ENCODE measurements around the gene AGTRAP. TPM values are rescaled to one million over a fixed set of nuclear protein-coding genes. Genes with fewer than 3 reads are reported as not detected.
A peak's percentile ranks its signal among the peaks of the same experiment; 100 is the strongest.

The AGTRAP gene
- total and polyA plus RNA-seq, 9 of the 15 experiments (the other 6 are each of a cell fraction or from before 2014, with no cell fraction given): 26.8 to 105 (median 57.5) TPM

- TF ChIP-seq ZNF592 (IDR thresholded peaks at IDR 0.05) (0 out of 2 replicates have a peak, but pooled peaks have one; percentile 28), PHF20 (IDR thresholded peaks at IDR 0.05; ENCODE audit: partially characterized antibody) (peak; percentile 9), JUND (IDR thresholded peaks at IDR 0.05; ENCODE audit: borderline replicate concordance, low read depth, low read length) (no peak), JUND (tag; IDR thresholded peaks at IDR 0.05; ENCODE audit: borderline replicate concordance, low read depth, low read length) (no peak), ZKSCAN3 (CRISPR knock-in tag; IDR thresholded peaks at IDR 0.05) (no peak), HDAC1 (IDR thresholded peaks at IDR 0.05) (peak in 1 of 2 experiments; percentile 52; a peak in 1 of 4 replicates), ETV5 (CRISPR knock-in tag; IDR thresholded peaks at IDR 0.05; ENCODE audit: low read depth) (no peak), NFIC (IDR thresholded peaks at IDR 0.05) (0 out of 2 replicates have a peak, but pooled peaks have one; percentile 10), YY1 (IDR thresholded peaks at IDR 0.05; ENCODE audit: borderline replicate concordance in 1 of 3, control insufficient read depth in 1 of 3, extremely low read depth in 1 of 3, insufficient read depth in 3 of 3, insufficient read length in 1 of 3, insufficient replicate concordance in 2 of 3, low read depth in 1 of 3, low read length in 2 of 3) (no peak), CHD4 (IDR thresholded peaks at IDR 0.05; ENCODE audit: insufficient read depth, insufficient replicate concordance, low read depth, low read length, poor library complexity, severe bottlenecking) (no peak), NR2F6 (CRISPR knock-in tag; IDR thresholded peaks at IDR 0.05) (no peak), ARID3B (CRISPR knock-in tag; IDR thresholded peaks at IDR 0.05; ENCODE audit: borderline replicate concordance) (no peak), E2F6 (IDR thresholded peaks at IDR 0.05; ENCODE audit: borderline replicate concordance in 1 of 2, extremely low read depth in 1 of 2, insufficient read depth in 1 of 2, insufficient read length in 1 of 2, low read depth in 1 of 2, low read length in 1 of 2, poor library complexity in 1 of 2, severe bottlenecking in 1 of 2) (peak in 1 of 2 experiments; percentile 44), HIVEP1 (CRISPR knock-in tag; IDR thresholded peaks at IDR 0.05) (no peak), GTF2F1 (IDR thresholded peaks at IDR 0.05; ENCODE audit: low read depth, low read length) (no peak), ZNF766 (CRISPR knock-in tag; conservative IDR thresholded peaks at IDR 0.05) (no peak), ZNF212 (CRISPR knock-in tag; IDR thresholded peaks at IDR 0.05) (no peak), EP400 (IDR thresholded peaks at IDR 0.05) (no peak), ASH1L (IDR thresholded peaks at IDR 0.05; ENCODE audit: borderline replicate concordance, low read depth, partially characterized antibody) (no peak), ZSCAN29 (IDR thresholded peaks at IDR 0.05) (no peak), CEBPB (tag; IDR thresholded peaks at IDR 0.05) (no peak)
Observed at GRCh38 chr1:11731691-11732283, 4.1 kb upstream of the AGTRAP start (continued).
